ENCODE data around the gene CCNG1. TPM values are rescaled to one million over a fixed set of nuclear protein-coding genes. Genes with fewer than 3 reads are reported as not detected.

Gene CCNG1
- total RNA-seq, 1 donor = 319 TPM

DNA sequence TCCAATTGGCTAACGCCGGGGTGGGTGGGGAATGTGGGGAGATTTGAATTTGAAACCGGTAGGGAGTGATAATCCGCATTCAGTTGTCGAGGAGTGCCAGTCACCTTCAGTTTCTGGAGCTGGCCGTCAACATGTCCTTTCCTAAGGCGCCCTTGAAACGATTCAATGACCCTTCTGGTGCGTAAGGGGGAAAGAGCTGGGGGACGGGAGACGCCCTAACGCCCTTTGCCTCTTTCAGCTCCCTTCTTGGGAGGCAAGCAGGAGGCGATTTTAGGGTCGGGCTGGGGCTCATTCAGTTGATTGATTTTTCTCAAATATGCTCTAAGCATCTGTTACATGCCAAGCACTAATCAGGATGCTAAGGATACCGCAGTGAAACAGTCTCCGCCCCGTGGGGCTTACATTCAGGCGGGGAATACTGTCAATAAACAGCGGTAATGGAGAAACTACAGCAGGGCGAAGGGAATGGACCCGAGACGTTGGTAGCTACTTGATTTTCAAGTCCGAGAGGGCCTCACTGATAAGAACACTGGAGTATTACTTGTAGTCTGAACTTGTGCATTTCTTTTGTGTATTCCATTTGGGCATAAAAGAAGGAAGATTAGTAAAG is 23.3 kb downstream of the CCNG1 start, which contains the start of gene HMMR:
Gene HMMR, plus strand, starts transcription at position 71 of the 610 bp plus-strand sequence. Its CDS starts 61 bp downstream, at position 132.
- H3K4me3 ChIP-seq (ENCODE audit: low read depth, low read length) = peak within 1 kb of the TSS; percentile 79
- no peak for TF ChIP-seq CTCF (IDR thresholded peaks at IDR 0.05; ENCODE audit: insufficient read depth, low read depth, low read length)
- peak; percentile 51 for DNase-seq (ENCODE audit: low read depth)

DNA sequence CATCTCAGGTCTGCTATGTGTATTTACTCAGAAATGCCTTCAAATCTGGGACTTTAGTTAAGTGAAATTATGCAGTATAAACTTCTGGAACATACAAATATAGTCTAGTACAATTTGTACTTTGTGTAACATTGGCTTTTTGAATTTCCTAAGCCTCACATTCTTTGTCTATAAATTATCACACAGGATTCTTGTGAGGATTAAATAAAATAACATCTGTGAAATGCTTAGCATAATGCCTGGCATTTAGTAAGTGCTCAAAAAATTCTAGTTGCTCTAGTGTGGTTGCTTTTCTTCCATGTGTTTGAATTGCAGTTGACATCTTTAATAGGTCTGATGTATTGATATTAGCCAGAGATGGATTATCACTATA is 25.7 kb downstream of the CCNG1 start:
- peak; percentile 78 for DNase-seq (ENCODE audit: low read depth)
- no peak for TF ChIP-seq CTCF (IDR thresholded peaks at IDR 0.05; ENCODE audit: insufficient read depth, low read depth, low read length)
- no peak overlapping the region for H3K4me3 ChIP-seq (ENCODE audit: low read depth, low read length)

DNA sequence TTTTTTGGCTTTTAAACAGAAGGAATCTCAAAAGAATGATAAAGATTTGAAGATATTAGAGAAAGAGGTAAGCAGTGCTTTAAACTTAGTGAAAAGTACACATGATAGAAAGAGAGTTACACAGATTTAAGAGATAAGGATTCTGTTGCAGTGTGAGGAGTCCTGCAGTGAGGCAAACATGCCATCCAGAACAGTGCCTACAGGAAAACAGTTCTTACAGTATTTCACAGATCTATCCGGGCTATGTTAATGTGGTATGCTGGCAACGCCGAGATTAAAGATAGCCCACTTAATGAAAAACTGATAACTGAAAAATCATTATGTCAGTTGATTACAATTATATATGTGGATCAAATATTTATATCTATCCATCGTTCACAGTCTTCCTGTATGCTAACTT is 30.3 kb downstream of the CCNG1 start:
- no peak overlapping the region for H3K4me3 ChIP-seq (ENCODE audit: low read depth, low read length)
- TF ChIP-seq CTCF (IDR thresholded peaks at IDR 0.05; ENCODE audit: insufficient read depth, low read depth, low read length) = no peak
- DNase-seq (ENCODE audit: low read depth) = no peak

DNA sequence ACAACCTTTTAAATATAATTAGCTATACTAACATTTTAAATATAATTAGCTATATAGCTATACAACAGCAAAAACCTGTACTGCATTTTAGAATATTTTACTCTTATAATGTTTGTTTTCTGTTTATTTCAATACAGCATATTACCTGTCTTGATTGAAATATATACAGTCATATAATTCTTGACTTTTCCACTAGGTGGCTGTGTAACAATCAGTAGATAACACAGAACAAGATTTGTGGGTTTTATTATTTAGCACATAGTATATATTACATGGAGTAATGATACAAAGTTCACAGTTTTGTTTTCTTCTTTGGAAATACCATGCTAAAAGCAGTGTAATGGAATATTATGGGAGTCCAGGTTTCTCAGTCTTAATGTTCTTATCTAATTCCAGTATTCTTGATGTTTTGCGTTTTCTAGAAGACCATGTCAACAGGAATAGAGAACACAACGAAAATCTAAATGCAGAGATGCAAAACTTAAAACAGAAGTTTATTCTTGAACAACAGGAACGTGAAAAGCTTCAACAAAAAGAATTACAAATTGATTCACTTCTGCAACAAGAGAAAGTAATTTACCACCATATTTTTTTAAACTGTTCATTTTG is 36.3 kb downstream of the CCNG1 start:
- H3K4me3 ChIP-seq (ENCODE audit: low read depth, low read length) = no peak overlapping the region
- peak; percentile 30 for TF ChIP-seq CTCF (IDR thresholded peaks at IDR 0.05; ENCODE audit: insufficient read depth, low read depth, low read length)
- peak; percentile 26 for DNase-seq (ENCODE audit: low read depth)

DNA sequence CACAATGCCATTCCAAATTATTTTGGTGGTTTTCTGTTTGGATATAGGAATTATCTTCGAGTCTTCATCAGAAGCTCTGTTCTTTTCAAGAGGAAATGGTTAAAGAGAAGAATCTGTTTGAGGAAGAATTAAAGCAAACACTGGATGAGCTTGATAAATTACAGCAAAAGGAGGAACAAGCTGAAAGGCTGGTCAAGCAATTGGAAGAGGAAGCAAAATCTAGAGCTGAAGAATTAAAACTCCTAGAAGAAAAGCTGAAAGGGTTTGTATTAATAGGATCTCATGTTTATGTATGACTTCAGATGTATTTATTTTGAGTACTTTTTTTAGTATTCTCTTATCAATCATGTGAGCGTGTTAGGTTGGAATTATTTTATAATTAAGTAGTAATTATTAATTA is 38.0 kb downstream of the CCNG1 start:
- no peak for DNase-seq (ENCODE audit: low read depth)
- no peak for TF ChIP-seq CTCF (IDR thresholded peaks at IDR 0.05; ENCODE audit: insufficient read depth, low read depth, low read length)
- no peak overlapping the region for H3K4me3 ChIP-seq (ENCODE audit: low read depth, low read length)

DNA sequence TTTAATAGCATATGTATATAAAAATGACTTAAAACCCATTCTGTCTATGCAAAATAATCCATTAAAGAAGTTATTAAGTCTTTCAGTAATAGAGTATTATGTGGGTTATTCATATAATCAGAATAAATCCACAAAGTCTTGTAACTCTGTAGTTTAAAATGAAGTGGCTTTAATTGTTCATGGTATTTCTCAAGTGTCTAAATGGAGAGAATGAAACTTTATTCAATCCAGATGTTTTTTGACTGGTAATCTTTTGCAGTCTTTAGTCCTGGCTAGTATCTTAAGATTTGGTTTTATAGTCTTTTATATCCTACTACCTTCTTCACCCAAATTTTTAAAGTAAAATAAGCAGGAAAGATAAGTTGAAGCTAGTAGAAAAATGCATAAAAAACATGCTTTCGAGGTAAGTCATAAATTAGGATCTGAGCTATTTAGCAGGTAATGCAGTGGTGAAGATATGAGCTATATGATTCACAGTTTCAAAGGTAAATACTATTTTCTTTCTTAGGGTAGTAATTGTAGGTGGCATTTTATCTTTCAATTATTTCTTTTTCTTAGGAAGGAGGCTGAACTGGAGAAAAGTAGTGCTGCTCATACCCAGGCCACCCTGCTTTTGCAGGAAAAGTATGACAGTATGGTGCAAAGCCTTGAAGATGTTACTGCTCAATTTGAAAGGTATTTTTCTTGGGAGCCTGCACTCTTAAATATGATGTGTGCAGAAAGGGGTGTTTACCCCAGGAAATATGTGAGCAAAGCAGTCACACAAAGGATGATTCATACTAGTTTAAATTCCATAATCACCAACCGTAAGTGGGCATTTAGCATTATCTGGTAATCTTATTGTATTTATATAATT is 41.0 kb downstream of the CCNG1 start:
- no peak for TF ChIP-seq CTCF (IDR thresholded peaks at IDR 0.05; ENCODE audit: insufficient read depth, low read depth, low read length)
- peak; percentile 35 for DNase-seq (ENCODE audit: low read depth)
- no peak overlapping the region for H3K4me3 ChIP-seq (ENCODE audit: low read depth, low read length)

Measured in fibroblast of villous mesenchyme (primary cell).